ENCODE results near the gene CYTH1.
"Not testable (repeated sequence)": the region's sequence is repeated elsewhere in the genome, so short reads cannot be mapped to it uniquely, and the experiment has no call there.

The CYTH1 gene

GRCh38 chr17:78687125-78687524 is 94.9 kb downstream of the CYTH1 start:
- no peak for DNase-seq (ENCODE audit: low spot score)

GRCh38 chr17:78684026-78684425 is 98.0 kb downstream of the CYTH1 start:
- no peak for DNase-seq (ENCODE audit: low spot score)

GRCh38 chr17:78683408-78683961 is 98.6 kb downstream of the CYTH1 start:
- DNase-seq (ENCODE audit: low spot score): no peak

- DNase-seq (ENCODE audit: low spot score): no peak
Observed at GRCh38 chr17:78682363-78682762, 99.7 kb downstream of the CYTH1 start.

- DNase-seq (ENCODE audit: low spot score): no peak
Observed at GRCh38 chr17:78680436-78680835, 101.6 kb downstream of the CYTH1 start.

- no peak for DNase-seq (ENCODE audit: low spot score)
Observed at GRCh38 chr17:78679495-78680395, 102.3 kb downstream of the CYTH1 start.

- no peak for DNase-seq (ENCODE audit: low spot score)
Observed at GRCh38 chr17:78678711-78679110, 103.4 kb downstream of the CYTH1 start.

GRCh38 chr17:78678222-78678557 is 103.9 kb downstream of the CYTH1 start:
- DNase-seq (ENCODE audit: low spot score): no peak

- DNase-seq (ENCODE audit: low spot score): no peak
Observed at GRCh38 chr17:78677303-78678221, 104.5 kb downstream of the CYTH1 start.

- DNase-seq (ENCODE audit: low spot score): no peak
Observed at GRCh38 chr17:78676412-78677302, 105.4 kb downstream of the CYTH1 start.

GRCh38 chr17:78675836-78676235 is 106.2 kb downstream of the CYTH1 start:
- no peak for DNase-seq (ENCODE audit: low spot score)

GRCh38 chr17:78675316-78675616 is 106.8 kb downstream of the CYTH1 start:
- no peak for DNase-seq (ENCODE audit: low spot score)

- no peak for DNase-seq (ENCODE audit: low spot score)
Observed at GRCh38 chr17:78674595-78675315, 107.3 kb downstream of the CYTH1 start.

GRCh38 chr17:78674156-78674555 is 107.9 kb downstream of the CYTH1 start:
- DNase-seq (ENCODE audit: low spot score): no peak

GRCh38 chr17:78673395-78673794 is 108.7 kb downstream of the CYTH1 start:
- DNase-seq (ENCODE audit: low spot score): no peak

GRCh38 chr17:78672871-78673371 is 109.2 kb downstream of the CYTH1 start:
- DNase-seq (ENCODE audit: low spot score): no peak

GRCh38 chr17:78672005-78672404 is 110.1 kb downstream of the CYTH1 start:
- no peak for DNase-seq (ENCODE audit: low spot score)

- DNase-seq (ENCODE audit: low spot score): not testable (repeated sequence)
Observed at GRCh38 chr17:78671726-78672001, 110.4 kb downstream of the CYTH1 start.

GRCh38 chr17:78670850-78671725 is 111.0 kb downstream of the CYTH1 start:
- DNase-seq (ENCODE audit: low spot score): no peak

GRCh38 chr17:78669975-78670518 is 112.0 kb downstream of the CYTH1 start:
- DNase-seq (ENCODE audit: low spot score): no peak

Data from hematopoietic multipotent progenitor cell treated with erythropoietin and hydrocortisone succinate and interleukin-3 and kit ligand, for 15 days (in vitro differentiated cells).